Thyroid gland (tissue), 4 donors: Measurements from ENCODE around the gene SMKR1.

ENCODE experiments used
- CTCF ChIP-seq, 6 experiments: fragments of 200-600 bp in 3 of 6; fragments of 450-650 bp in 3 of 6; sonication (generic) in 3 of 6; IDR thresholded peaks; one replicate each; pipeline ENCODE4 v1.5.1; 2016 to 2019; ENCODE audit warnings: antibody characterized with exemption in 6 of 6, mild to moderate bottlenecking in 2 of 6, inconsistent platforms in 1 of 6, moderate library complexity in 1 of 6
- POLR2A ChIP-seq, 2 donors: fragments of 450-650 bp; IDR thresholded peaks; one replicate each; pipeline ENCODE4 v1.6.1; 2017; ENCODE audit warnings: antibody characterized with exemption in 2 of 2, mild to moderate bottlenecking in 2 of 2, moderate library complexity in 1 of 2

GRCh38 chr7:129493555-129493954 is 8.8 kb upstream of the SMKR1 start:
- TF ChIP-seq CTCF (IDR thresholded peaks at IDR 0.05) = no peak
- no peak for TF ChIP-seq POLR2A (IDR thresholded peaks at IDR 0.05)
